Adrenal gland (tissue), 5 donors: ENCODE measurements around the gene ALG12.

Experiments
- POLR2A ChIP-seq, 2 donors: fragments of 450-650 bp; IDR thresholded peaks; one replicate each; pipeline ENCODE4 v1.6.1; 2017; ENCODE audit warnings: antibody characterized with exemption in 2 of 2, mild to moderate bottlenecking in 2 of 2, moderate library complexity in 1 of 2
- TF ChIP-seq, protein P1 (sequence below), 6 experiments: fragments of 450-650 bp in 4 of 6; fragments of 200-600 bp in 2 of 6; sonication (generic) in 1 of 6; IDR thresholded peaks; 1 replicate in 5 of 6; 2 replicates in 1 of 6; pipeline versions ENCODE4 v1.5.1 to v1.8.0; 2016 to 2021; ENCODE audit warnings: antibody characterized with exemption in 6 of 6, mild to moderate bottlenecking in 2 of 6, moderate library complexity in 1 of 6
- donor health status: DM: no; HTN: no; CAD: no.

DNA sequence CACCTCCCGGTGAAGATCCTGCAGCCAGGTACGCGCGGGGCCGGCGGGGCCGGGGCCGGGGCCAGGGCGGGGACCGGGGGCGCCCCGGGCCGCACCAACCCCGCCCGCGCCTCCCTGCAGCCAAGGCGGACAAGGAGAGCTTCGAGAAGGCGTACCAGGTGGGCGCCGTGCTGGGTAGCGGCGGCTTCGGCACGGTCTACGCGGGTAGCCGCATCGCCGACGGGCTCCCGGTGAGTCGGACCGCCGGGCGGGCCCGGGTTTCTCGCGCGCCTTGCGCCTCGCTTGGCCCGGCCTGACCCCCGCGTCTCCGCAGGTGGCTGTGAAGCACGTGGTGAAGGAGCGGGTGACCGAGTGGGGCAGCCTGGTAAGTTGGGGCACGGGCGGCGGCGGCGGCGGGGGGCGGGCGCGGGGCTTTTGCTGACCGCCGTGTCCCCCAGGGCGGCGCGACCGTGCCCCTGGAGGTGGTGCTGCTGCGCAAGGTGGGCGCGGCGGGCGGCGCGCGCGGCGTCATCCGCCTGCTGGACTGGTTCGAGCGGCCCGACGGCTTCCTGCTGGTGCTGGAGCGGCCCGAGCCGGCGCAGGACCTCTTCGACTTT lies 42.9 kb upstream of the ALG12 start:
- TF ChIP-seq, protein P1, sequence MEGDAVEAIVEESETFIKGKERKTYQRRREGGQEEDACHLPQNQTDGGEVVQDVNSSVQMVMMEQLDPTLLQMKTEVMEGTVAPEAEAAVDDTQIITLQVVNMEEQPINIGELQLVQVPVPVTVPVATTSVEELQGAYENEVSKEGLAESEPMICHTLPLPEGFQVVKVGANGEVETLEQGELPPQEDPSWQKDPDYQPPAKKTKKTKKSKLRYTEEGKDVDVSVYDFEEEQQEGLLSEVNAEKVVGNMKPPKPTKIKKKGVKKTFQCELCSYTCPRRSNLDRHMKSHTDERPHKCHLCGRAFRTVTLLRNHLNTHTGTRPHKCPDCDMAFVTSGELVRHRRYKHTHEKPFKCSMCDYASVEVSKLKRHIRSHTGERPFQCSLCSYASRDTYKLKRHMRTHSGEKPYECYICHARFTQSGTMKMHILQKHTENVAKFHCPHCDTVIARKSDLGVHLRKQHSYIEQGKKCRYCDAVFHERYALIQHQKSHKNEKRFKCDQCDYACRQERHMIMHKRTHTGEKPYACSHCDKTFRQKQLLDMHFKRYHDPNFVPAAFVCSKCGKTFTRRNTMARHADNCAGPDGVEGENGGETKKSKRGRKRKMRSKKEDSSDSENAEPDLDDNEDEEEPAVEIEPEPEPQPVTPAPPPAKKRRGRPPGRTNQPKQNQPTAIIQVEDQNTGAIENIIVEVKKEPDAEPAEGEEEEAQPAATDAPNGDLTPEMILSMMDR (IDR thresholded peaks at IDR 0.05), result no peak
- no peak for TF ChIP-seq POLR2A (IDR thresholded peaks at IDR 0.05)
